ENCODE measurements around the gene CAMTA1.

The CAMTA1 gene

DNA sequence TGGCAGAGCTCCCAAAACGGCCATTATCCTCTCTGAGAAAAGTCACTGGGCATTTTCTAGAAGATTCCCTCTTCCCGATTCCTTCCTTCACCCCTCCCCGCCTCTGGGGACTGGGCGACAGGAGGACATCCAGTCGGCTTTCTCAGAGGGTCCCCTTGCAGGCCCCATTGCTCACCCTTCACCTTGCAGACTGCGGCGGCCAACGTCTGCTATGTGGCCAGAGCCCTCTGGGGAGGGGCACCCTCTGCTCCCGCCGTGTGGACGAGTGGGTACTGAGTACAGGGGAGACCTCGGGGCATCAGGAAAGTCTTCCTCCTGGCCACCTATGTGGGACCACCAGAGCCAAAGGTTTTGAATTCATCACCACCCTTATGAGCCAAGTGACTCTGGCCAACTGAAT lies 692.3 kb downstream of the CAMTA1 start:
- no peak for ATAC-seq
- Mint-ChIP-seq H3K9me3 (no peaks in the 10 kb centered on the region), H3K27ac (no peak overlapping the region), H3K4me3 (no peak overlapping the region), H3K4me1 (no peaks in the 10 kb centered on the region), H3K27me3 (peaks cover under 1% of the 10 kb centered on the region), H3K36me3 (no peaks in the 10 kb centered on the region)

DNA sequence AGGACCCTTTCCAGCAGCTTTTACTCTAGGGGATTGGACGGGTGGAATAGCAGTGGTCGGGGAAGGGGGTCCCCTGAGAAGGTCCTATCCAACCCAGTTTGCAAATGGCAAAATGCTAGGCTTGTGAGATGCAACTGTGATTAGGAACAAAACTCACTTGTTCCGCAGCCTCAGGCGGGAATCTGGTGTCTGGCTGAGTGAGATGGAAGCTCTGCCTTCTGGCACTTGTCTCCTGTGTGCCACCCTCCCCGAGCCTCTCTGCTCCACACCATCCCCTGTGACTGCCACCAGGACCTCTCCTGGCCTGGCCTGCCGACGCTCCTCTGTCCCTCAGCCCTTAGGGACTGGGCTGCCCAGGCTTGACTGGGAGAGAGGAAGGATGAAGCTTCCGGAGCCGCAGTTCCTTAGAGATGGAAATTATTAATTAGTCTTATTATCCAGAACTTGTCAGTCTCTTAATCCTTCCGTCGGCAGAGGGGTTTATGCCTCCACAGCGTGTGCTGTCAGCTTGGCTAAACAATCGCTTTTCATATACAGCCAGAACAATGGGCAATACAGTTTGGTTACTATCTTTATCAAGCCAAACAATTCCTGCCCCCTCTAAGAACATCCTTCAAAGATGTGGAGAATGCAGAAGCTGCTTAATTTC lies 693.0 kb downstream of the CAMTA1 start:
- ATAC-seq: no peak
- Mint-ChIP-seq H3K4me3 (no peak overlapping the region), H3K9me3 (no peaks in the 10 kb centered on the region), H3K4me1 (no peaks in the 10 kb centered on the region), H3K27me3 (peaks cover 8% of the 10 kb centered on the region), H3K27ac (no peak overlapping the region), H3K36me3 (no peaks in the 10 kb centered on the region)

DNA sequence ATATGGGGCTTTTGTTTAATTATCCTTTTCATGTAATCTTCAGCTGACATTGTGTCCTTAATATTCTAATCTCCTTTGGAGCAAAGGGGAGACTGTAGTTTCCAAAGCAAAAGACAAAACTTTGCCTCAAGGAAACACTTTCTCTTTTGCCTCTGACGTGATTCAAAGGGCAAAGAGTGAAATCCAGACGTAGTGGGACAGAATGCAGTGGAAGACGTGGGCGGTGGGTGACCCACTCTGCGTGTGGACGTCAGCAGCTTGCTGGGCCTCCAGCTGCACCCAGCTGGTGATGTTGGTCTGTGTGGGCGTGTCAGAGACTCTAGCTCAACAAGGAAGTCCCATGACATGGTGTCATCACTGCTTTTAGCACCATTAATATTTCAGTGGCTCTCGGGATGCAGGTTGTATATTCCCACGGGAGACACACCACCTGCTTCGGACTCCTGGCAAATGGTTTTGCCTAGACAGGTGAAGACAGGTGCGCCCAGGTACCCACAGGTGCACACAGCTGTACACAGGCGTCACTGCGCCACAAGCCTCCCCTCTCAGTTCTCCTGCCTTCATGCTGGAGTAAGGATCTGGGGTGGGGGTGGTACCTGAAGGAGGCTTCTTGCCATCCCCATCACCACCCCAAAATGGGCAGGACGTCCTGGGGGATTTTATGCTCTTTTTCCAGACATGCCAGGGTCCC lies 693.7 kb downstream of the CAMTA1 start:
- Mint-ChIP-seq H3K4me1 (no peaks in the 10 kb centered on the region), H3K27ac (no peak overlapping the region), H3K9me3 (no peaks in the 10 kb centered on the region), H3K36me3 (no peaks in the 10 kb centered on the region), H3K4me3 (no peak overlapping the region), H3K27me3 (peaks cover 9% of the 10 kb centered on the region)
- no peak for ATAC-seq

DNA sequence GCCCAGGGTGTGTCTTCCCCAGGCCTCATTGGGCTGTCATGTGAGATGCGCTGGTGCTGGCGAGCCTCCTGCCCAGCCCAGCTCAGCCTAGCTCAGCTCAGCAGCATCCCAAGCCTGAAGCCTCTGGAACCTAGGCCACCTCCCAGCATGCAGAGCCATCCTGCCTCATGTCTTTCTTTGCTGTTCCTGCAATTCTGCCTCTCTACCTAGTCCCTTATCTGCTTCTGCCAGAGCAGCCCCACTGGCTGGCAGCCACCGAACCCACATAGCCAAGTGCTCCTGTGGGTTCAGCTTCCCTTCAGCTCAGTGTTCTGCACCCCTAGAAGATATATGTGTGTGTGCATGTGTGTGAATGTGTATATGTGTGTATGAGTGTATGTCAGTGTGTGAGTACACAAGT lies 694.3 kb downstream of the CAMTA1 start:
- no peaks in the 10 kb centered on the region for H3K4me1 Mint-ChIP-seq

DNA sequence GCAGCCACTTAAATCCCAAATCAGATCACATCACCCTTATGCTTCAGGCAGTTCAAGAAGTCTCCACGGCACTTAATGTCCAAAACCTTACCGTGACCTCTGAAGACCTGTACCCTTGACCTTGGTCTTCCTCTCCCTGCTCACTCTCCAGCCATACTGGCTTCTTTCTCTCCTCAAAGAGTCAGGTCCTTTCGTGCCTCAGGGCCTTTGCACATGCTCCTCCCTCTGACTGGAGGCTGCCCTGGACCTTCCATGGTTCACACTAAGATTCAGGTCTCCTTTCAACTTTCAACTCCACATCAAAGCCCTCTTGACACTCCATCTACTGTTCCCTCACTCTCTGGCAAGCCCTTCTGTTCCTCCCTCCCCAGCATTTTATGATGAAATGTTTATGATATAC lies 695.9 kb downstream of the CAMTA1 start:
- Mint-ChIP-seq H3K4me3 (no peak overlapping the region), H3K36me3 (no peaks in the 10 kb centered on the region), H3K4me1 (no peaks in the 10 kb centered on the region), H3K9me3 (no peaks in the 10 kb centered on the region), H3K27me3 (peaks cover 9% of the 10 kb centered on the region), H3K27ac (no peak overlapping the region)
- ATAC-seq: no peak

More for the DNA sequence above, 694.3 kb downstream of the CAMTA1 start:
- Mint-ChIP-seq H3K27me3 (peaks cover 9% of the 10 kb centered on the region), H3K36me3 (no peaks in the 10 kb centered on the region), H3K4me3 (no peak overlapping the region), H3K9me3 (no peaks in the 10 kb centered on the region), H3K27ac (no peak overlapping the region)
- ATAC-seq: no peak

DNA sequence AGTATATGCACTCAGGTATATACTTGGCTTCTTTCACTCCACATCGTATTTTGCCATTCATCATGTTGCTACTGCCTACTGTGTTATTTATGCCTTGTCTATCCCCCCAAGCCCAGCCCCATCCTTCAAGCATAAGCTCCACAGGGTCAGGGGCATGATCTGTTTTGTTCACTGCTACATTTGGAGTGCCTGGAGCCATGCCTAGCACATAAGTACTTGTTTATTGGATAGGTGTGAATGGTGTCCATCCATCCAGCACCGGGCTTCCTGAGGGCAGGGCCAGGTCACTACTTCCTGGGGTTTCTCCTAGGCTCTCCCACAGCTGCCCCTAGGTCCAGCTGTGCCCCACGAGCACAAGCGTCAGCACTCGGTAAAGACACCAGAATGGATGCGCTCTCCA lies 696.8 kb downstream of the CAMTA1 start:
- Mint-ChIP-seq H3K27me3 (peaks cover 9% of the 10 kb centered on the region), H3K27ac (no peak overlapping the region), H3K4me1 (no peaks in the 10 kb centered on the region), H3K4me3 (no peak overlapping the region), H3K36me3 (no peaks in the 10 kb centered on the region), H3K9me3 (no peaks in the 10 kb centered on the region)
- no peak for ATAC-seq

DNA sequence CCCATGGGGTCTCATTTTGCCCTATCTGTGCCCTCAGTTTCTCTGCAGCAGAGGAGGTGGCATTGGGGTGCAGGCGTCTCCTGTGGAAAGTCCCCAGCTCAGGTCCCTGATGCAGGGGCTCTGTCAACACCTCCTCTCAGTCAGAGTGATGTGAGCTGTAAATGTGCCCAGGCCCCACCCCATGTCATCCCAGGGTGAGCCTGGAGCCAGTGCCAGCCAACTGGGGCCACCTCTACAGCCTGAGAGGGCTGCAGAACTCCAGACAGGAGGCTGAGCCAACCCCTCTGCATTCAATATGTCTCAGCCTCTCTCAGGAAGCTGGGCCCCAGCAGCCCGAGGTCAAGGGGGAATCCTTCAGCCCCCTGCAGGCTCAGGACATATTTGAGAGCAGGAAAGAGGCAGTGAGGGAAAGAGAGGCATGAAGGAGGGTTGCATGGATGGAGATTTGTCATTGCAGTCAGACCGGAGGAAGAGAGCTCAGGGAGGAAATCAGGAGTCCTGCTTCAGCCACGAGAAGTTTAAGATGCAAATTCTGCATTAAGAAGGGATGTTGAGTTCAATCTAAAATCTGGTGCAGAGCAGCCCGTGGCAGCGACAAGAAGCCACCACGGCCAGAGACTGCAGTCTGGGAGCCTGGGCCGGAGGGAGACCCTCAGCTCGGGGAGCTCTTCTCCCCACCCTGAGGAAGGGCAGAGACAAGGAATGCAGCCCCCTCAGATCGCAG lies 697.7 kb downstream of the CAMTA1 start:
- Mint-ChIP-seq H3K27ac (no peak overlapping the region), H3K36me3 (no peaks in the 10 kb centered on the region), H3K27me3 (peaks cover 9% of the 10 kb centered on the region), H3K4me1 (no peaks in the 10 kb centered on the region), H3K4me3 (no peak overlapping the region), H3K9me3 (no peaks in the 10 kb centered on the region)
- ATAC-seq: no peak

DNA sequence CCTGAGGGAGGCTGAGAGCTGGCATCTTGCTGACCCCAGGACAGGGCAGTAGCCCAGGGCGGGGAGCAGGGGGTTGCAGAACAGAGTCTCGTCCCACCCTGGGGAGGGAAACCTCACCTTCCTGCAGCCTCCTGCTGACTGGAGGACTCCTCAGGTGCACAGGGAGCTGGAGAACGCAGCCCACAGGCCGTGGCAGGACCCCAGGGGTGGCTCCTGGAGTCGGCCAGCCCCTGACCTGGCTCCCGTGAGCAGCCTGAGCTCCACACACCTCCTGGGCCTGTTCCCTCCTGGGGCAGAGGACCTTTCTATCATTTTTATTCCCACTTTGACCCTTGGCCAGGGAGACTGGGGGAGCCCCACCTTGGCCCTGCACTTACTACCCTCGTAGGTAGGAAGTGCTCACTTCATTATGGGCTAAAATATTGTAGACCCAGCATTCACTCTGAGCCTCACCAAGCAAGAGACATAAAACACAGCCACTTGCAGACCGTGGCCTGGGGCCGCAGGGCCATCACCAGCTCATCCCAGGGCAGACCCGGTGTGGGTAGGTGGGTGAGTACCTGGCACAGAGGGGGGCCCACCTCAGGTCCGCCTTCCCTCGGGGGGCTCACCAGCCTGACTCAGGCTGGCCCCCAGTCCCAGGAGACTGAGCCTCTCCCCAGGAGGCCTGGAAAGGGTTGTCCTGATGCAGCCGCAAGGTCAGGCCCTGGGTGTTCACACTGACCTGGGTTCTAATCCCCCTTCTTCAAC lies 698.6 kb downstream of the CAMTA1 start:
- Mint-ChIP-seq H3K27me3 (peaks cover 9% of the 10 kb centered on the region), H3K4me1 (no peaks in the 10 kb centered on the region), H3K36me3 (no peaks in the 10 kb centered on the region), H3K27ac (no peak overlapping the region), H3K4me3 (no peak overlapping the region), H3K9me3 (no peaks in the 10 kb centered on the region)
- no peak for ATAC-seq

DNA sequence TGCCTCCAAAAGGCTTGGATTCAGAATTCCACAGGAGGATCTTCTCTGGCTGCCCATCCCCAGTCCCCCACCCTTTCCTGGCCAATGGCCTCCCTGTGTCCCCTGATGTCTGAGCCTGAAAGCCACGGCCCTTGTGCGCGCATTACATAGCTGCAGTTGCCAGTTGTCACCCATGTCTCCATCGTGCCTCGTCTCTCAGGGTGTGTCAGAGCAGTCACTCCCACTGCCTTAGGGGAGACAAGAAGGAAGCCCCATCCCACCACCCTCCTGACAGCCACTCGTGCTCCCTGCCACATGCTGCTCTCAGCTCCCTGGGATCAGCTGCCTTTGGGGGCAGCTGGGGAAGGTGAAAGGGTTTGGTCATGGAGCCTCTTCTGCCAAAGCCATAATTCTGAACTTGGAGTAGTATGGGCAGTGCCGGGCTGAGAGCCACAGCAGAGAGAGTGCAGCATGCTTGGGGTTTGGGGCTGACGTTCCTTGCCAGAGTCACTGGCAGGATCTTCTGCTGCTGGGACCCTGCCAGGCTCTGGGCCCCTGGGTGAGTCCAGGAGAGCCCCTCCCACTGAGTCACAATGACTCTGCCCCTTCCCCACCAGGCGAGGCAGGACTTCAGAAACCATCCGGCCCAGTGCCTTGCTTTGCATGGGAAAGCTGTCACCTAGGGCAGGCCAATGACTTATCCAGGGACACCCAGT lies 700.0 kb downstream of the CAMTA1 start:
- Mint-ChIP-seq H3K9me3 (no peaks in the 10 kb centered on the region), H3K27me3 (peaks cover 9% of the 10 kb centered on the region)
- no peak for ATAC-seq

DNA sequence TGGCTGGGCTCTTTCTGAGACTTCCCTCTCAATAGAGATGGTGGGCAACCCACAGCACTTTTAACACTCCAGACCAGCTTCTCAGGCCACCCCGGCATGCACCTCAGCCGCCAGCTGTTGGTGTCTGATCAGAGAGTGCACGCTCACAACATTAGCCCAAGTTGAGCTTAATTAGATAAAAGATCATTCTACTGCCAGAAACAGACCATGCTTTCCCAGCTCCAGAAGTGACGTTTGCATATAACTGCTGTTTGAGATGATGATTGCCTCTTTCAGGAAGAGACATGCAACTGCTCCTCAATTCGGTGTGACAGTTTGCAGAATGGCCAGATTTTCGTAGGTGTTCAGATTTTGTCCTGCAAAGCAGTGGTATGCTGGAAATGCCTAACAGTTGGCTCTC lies 700.6 kb downstream of the CAMTA1 start:
- Mint-ChIP-seq H3K27ac (no peak overlapping the region), H3K9me3 (no peaks in the 10 kb centered on the region), H3K4me3 (no peak overlapping the region), H3K36me3 (no peaks in the 10 kb centered on the region), H3K27me3 (peaks cover 9% of the 10 kb centered on the region), H3K4me1 (no peaks in the 10 kb centered on the region)
- ATAC-seq: no peak

More for the DNA sequence above, 700.0 kb downstream of the CAMTA1 start:
- H3K4me1 Mint-ChIP-seq: no peaks in the 10 kb centered on the region
- H3K27ac Mint-ChIP-seq: no peak overlapping the region
- H3K4me3 Mint-ChIP-seq: no peak overlapping the region
- H3K36me3 Mint-ChIP-seq: no peaks in the 10 kb centered on the region

DNA sequence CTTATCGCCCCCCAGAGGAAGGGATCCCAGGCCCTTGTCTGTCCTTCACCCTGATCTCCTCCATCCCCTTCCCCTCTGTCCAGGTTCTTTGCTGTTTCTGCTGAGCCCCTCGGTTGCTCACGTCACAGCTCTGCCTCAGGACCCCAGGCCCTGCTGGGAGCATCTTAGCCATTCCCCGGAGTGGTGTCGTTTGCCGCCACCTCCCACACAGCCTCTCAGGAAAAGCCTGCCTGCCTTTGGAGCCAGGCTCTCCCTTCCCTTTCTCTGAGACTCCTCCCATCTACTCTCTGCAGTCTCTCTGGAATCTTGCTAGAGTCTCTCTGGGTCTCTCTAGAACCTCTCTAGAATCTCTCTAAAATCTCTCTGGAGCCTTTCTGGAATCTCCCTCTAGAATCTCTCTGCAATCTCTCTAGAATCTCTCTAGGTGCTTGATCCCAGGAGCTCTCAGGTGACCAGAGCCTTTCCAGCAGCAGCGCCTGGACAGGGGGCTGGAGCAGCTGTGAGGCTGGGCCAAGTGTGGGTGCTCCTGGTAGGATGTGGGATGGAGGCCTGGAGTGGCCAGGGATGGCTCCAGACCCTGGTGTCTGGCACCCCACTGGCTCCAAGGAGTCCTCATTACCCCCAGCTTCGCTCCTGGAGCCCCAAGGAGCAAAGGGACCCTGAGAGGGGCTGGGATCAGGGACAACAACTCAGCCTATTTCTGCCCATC lies 702.7 kb downstream of the CAMTA1 start:
- H3K9me3 Mint-ChIP-seq: peaks cover 6% of the 10 kb centered on the region
- H3K36me3 Mint-ChIP-seq: no peaks in the 10 kb centered on the region
- H3K27ac Mint-ChIP-seq: no peak overlapping the region
- no peak overlapping the region for H3K4me3 Mint-ChIP-seq
- H3K4me1 Mint-ChIP-seq: no peaks in the 10 kb centered on the region
- ATAC-seq: no peak
- H3K27me3 Mint-ChIP-seq: peaks cover 4% of the 10 kb centered on the region

DNA sequence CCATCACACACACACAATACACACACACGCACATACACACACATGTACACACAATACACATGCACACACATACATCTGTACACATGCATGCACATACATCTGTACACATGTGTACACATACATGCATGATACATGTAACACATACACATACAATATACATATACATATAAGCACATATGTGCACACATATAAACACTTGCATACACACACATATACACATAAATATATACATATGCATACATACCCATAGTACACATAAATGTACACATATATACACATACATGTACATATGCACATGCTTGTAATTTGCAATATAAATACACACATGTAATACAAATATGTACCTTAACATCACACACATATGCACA lies 703.2 kb downstream of the CAMTA1 start:
- Mint-ChIP-seq H3K4me1 (no peaks in the 10 kb centered on the region), H3K27ac (no peak overlapping the region), H3K4me3 (no peak overlapping the region), H3K9me3 (peaks cover 11% of the 10 kb centered on the region), H3K27me3 (no peaks in the 10 kb centered on the region), H3K36me3 (no peaks in the 10 kb centered on the region)
- no peak for ATAC-seq

DNA sequence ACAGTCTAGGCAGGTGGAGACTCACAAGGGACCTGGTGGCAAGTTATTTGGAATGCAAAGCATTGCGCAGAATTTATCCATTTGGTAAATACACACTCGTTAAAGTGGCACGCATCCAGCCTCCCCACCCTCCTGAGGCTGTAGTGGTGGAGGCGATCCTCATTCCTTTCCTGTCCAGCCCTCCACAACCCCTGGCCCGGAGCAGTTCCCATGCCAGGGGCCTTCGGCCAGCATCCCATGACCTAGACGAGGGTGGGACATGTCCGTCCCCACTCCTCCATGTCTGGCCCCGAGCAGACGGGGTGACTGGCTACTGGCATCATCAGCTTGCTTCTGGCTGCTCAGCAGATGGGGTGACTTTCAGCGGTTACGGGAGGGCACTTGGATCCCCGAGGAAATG lies 704.3 kb downstream of the CAMTA1 start:
- H3K36me3 Mint-ChIP-seq: no peaks in the 10 kb centered on the region
- H3K9me3 Mint-ChIP-seq: peaks cover 11% of the 10 kb centered on the region
- H3K4me3 Mint-ChIP-seq: no peak overlapping the region
- H3K27ac Mint-ChIP-seq: no peak overlapping the region
- no peaks in the 10 kb centered on the region for H3K27me3 Mint-ChIP-seq
- no peak for ATAC-seq
- no peaks in the 10 kb centered on the region for H3K4me1 Mint-ChIP-seq

DNA sequence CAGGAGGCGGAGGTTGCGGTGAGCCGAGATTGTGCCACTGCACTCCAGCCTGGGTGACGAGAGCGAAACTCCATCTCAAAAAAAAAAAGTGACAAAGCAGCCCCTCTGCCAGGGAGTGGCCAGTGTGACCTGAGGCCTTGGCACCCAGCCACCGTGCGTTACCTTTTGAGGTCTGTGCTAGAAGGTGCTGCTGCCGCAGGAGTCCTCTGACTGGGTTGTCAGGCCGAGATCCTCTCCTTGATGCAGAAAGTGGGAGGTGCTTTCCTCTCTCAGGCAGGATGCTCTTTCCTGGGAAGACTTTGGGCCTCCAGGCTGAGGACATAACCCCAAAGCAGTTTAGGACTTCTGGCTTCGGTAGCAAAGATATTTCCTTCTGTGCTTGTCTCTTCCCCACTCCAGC lies 705.3 kb downstream of the CAMTA1 start:
- ATAC-seq: no peak
- Mint-ChIP-seq H3K4me3 (no peak overlapping the region), H3K27me3 (no peaks in the 10 kb centered on the region), H3K4me1 (no peaks in the 10 kb centered on the region), H3K36me3 (no peaks in the 10 kb centered on the region), H3K27ac (no peak overlapping the region), H3K9me3 (peaks cover 11% of the 10 kb centered on the region)
